Measurements from ENCODE around the gene CD93.

DNA sequence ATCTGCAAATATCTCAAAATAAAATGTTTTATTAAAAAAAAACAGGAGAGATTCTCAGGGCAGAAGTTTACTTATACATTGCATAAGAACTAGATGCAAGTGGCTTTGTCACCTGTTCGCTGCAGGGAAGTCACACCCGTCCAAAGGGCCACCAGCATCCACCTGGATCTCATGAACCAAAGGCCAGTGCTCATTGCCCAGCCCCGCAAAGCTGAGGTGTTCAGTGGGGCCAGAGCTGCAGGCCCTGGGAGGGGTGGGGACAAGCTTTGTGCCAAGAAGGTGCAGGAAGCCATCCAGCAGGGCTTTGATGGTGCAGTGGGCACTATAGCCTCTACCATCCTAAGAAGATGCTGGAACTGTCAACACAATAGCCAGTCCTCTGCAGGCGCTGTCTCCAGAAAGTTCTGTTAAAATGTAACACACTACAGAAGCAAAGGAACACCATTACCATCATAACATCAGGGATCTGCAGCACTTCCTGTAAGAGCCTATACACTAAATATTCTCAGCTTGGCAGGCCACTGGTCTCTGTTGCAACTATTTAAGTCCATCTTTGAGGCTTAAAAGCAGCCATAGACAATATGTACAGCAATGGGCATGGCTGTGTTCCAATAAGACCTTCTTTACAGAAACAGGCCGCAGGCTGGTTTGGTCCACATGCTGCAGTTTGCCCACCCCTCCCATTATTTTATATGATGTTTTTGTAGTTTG, 15.7 kb upstream of the CD93 start:
- TF ChIP-seq, protein P1, sequence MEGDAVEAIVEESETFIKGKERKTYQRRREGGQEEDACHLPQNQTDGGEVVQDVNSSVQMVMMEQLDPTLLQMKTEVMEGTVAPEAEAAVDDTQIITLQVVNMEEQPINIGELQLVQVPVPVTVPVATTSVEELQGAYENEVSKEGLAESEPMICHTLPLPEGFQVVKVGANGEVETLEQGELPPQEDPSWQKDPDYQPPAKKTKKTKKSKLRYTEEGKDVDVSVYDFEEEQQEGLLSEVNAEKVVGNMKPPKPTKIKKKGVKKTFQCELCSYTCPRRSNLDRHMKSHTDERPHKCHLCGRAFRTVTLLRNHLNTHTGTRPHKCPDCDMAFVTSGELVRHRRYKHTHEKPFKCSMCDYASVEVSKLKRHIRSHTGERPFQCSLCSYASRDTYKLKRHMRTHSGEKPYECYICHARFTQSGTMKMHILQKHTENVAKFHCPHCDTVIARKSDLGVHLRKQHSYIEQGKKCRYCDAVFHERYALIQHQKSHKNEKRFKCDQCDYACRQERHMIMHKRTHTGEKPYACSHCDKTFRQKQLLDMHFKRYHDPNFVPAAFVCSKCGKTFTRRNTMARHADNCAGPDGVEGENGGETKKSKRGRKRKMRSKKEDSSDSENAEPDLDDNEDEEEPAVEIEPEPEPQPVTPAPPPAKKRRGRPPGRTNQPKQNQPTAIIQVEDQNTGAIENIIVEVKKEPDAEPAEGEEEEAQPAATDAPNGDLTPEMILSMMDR (conservative IDR thresholded peaks at IDR 0.05; ENCODE audit: low read depth, low read length): no peak
- TF ChIP-seq EZH2 (IDR thresholded peaks at IDR 0.05; ENCODE audit: low read length, unreplicated experiment): no peak
